HEK293 (cell line): ENCODE results near the gene UBR4.

Experiments
- CTCF ChIA-PET: fragments of 350-600 bp; formaldehyde crosslinking; extraction: SDS; loops from one replicate; lab custom pipeline; 2021; ENCODE audit warnings: antibody characterized with exemption; lab: Yijun Ruan, JAX
- POLR2A ChIA-PET: fragments of 300-600 bp; formaldehyde crosslinking; extraction: SDS; loops from one replicate; lab custom pipeline; 2020; ENCODE audit warnings: antibody characterized with exemption, inconsistent platforms; lab: Yijun Ruan, JAX
- H3K27ac ChIP-seq: fragments of 200-500 bp; sonication (Bioruptor generic); 2 replicates; pipeline ENCODE4 v1.5.1; 2014; ENCODE audit warnings: low read depth, low read length, control low read depth, inconsistent platforms; ENCODE audit errors: extremely low read depth
- H3K36me3 ChIP-seq, 2 experiments: fragments of 200-500 bp in 1 of 2; sonication (Bioruptor generic) in 1 of 2; 1 replicate in 1 of 2; 2 replicates in 1 of 2; pipeline ENCODE4 v1.5.1; 2014 to 2017; ENCODE audit warnings: inconsistent platforms in 2 of 2, low read length in 2 of 2; ENCODE audit not compliant: control insufficient read depth in 2 of 2, insufficient read depth in 1 of 2
- H3K4me1 ChIP-seq: fragments of 200-500 bp; sonication (Bioruptor generic); 2 replicates; pipeline ENCODE4 v1.5.1; 2014; ENCODE audit warnings: mild to moderate bottlenecking, low read length, inconsistent platforms; ENCODE audit not compliant: control insufficient read depth, insufficient read depth
- H3K4me3 ChIP-seq: 2 replicates; pipeline ENCODE4 v1.5.1; 2011; ENCODE audit warnings: low read depth, mild to moderate bottlenecking, control low read depth, low read length, moderate library complexity
- H3K9me3 ChIP-seq: fragments of 200-500 bp; sonication (Bioruptor generic); 2 replicates; pipeline ENCODE4 v1.5.1; 2014; ENCODE audit warnings: low read depth, low read length, inconsistent platforms; ENCODE audit not compliant: control insufficient read depth, insufficient read depth
- BCL11B ChIP-seq: fragments of 450-650 bp; formaldehyde crosslinking; IDR thresholded peaks from 2 replicates; pipeline ENCODE4 v1.5.1; 2016; ENCODE audit warnings: low read depth, missing biosample characterization, missing genetic modification characterization
- GLIS1 ChIP-seq: fragments of 450-650 bp; formaldehyde crosslinking; IDR thresholded peaks from 2 replicates; pipeline ENCODE4 v1.5.1; 2016; ENCODE audit warnings: missing biosample characterization, missing genetic modification characterization
- SALL2 ChIP-seq: fragments of 450-650 bp; formaldehyde crosslinking; IDR thresholded peaks from 2 replicates; pipeline ENCODE4 v1.5.0; 2017; ENCODE audit warnings: missing biosample characterization, mild to moderate bottlenecking, missing genetic modification characterization, borderline replicate concordance
- ZBTB49 ChIP-seq: fragments of 450-650 bp; formaldehyde crosslinking; IDR thresholded peaks from 2 replicates; pipeline ENCODE4 v1.5.1; 2016; ENCODE audit warnings: missing biosample characterization, missing genetic modification characterization, low read depth
- ZFP69B ChIP-seq: fragments of 450-650 bp; formaldehyde crosslinking; IDR thresholded peaks from 2 replicates; pipeline ENCODE4 v1.5.1; 2016; ENCODE audit warnings: missing biosample characterization, missing genetic modification characterization
- ZNF157 ChIP-seq: fragments of 450-650 bp; formaldehyde crosslinking; IDR thresholded peaks from 2 replicates; pipeline ENCODE4 v1.5.1; 2016; ENCODE audit warnings: missing biosample characterization, missing genetic modification characterization
- ZNF280D ChIP-seq: fragments of 450-650 bp; formaldehyde crosslinking; IDR thresholded peaks from 2 replicates; pipeline ENCODE4 v1.5.1; 2016; ENCODE audit warnings: missing biosample characterization, missing genetic modification characterization
- ZNF544 ChIP-seq: fragments of 450-650 bp; formaldehyde crosslinking; IDR thresholded peaks from 2 replicates; pipeline ENCODE4 v1.5.0; 2017; ENCODE audit warnings: missing biosample characterization, missing genetic modification characterization
- ZNF629 ChIP-seq: fragments of 450-650 bp; formaldehyde crosslinking; IDR thresholded peaks from 2 replicates; pipeline ENCODE4 v1.5.1; 2017; ENCODE audit warnings: missing biosample characterization, missing genetic modification characterization
- ZNF654 ChIP-seq: fragments of 450-650 bp; formaldehyde crosslinking; IDR thresholded peaks from 2 replicates; pipeline ENCODE4 v1.5.1; 2016; ENCODE audit warnings: low read depth, missing biosample characterization, missing genetic modification characterization
- ZNF776 ChIP-seq: fragments of 450-650 bp; formaldehyde crosslinking; IDR thresholded peaks from 2 replicates; pipeline ENCODE4 v1.5.0; 2017; ENCODE audit warnings: missing biosample characterization, missing genetic modification characterization, borderline replicate concordance
- ZSCAN18 ChIP-seq: fragments of 450-650 bp; formaldehyde crosslinking; IDR thresholded peaks from 2 replicates; pipeline ENCODE4 v1.5.1; 2016; ENCODE audit warnings: missing biosample characterization, missing genetic modification characterization
- TF ChIP-seq, protein P1 (sequence below): fragments of 450-650 bp; formaldehyde crosslinking; IDR thresholded peaks from 2 replicates; pipeline ENCODE4 v1.5.1; 2017; ENCODE audit warnings: missing biosample characterization, missing genetic modification characterization

Gene UBR4

DNA sequence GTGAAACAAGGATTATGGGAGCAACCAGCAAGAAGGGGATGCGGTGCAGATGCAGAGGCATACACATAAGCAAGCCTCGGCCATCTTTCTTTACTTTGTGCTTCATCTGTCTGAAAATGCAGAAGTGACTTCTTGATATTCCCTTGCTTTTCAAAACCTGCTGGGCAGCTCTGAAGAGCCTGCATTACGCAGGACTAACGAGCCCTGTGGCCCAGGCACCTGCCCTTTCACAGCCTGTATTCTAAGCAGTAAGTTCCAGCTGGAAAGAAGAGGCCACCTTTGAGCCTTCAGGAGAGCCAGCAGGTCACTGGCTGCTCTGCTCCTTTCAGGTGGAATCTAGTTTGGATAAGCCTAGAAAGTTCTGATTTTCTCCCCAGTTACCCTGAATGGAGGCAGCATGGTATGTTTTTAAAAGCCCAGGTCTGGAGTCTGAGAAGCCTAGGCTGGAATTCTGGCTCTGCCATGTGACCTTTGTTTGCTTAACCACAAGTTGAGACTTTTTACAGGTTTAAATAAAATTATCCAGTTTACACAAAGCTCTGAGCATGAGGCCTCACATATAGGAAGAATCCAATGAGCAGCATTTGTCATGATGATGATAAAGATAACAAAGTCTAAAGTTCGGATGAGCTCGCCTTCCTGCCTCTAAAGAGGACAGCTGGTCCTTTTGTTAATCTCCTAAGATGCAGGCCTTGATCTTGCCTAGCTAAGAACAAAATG, 122.9 kb downstream of the UBR4 start:
- TF ChIP-seq, protein P1, sequence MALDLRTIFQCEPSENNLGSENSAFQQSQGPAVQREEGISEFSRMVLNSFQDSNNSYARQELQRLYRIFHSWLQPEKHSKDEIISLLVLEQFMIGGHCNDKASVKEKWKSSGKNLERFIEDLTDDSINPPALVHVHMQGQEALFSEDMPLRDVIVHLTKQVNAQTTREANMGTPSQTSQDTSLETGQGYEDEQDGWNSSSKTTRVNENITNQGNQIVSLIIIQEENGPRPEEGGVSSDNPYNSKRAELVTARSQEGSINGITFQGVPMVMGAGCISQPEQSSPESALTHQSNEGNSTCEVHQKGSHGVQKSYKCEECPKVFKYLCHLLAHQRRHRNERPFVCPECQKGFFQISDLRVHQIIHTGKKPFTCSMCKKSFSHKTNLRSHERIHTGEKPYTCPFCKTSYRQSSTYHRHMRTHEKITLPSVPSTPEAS (tag by site-specific recombination) = no peak
- TF ChIP-seq ZNF544 (tag by site-specific recombination) = no peak
- peak; percentile 75 for TF ChIP-seq GLIS1 (tag by site-specific recombination)
- Histone ChIP-seq H3K9me3 (no peaks in the 10 kb centered on the region), H3K27ac (no peak overlapping the region), H3K4me3 (no peak overlapping the region), H3K4me1 (no peaks in the 10 kb centered on the region), H3K36me3 (peaks cover 21 to 99% of the 10 kb centered on the region in 2 experiments)
- ChIA-PET POLR2A (no interaction called here), CTCF (interaction anchor here (0.7 to 1.3 kb wide), 3 partner anchors 9 to 180 kb away, joined by 3 to 6 read pairs (median 4); no protein-coding TSS in a partner anchor)

GRCh38 chr1:19086176-19086875, 123.7 kb downstream of the UBR4 start:
- H3K27ac ChIP-seq = no peak overlapping the region
- peaks cover 12 to 99% of the 10 kb centered on the region in 2 experiments; a peak in 2 of 3 replicates for H3K36me3 ChIP-seq
- POLR2A ChIA-PET = no interaction called here

More at GRCh38 chr1:19086176-19086875, 123.7 kb downstream of the UBR4 start:
- CTCF ChIA-PET = interaction anchor here (0.8 to 3.4 kb wide), 2 partner anchors 174 to 180 kb away, joined by 3 to 17 read pairs; no protein-coding TSS in a partner anchor
- H3K4me3 ChIP-seq = no peak overlapping the region
- TF ChIP-seq ZNF280D (tag by site-specific recombination) (no peak), ZNF654 (tag by site-specific recombination) (no peak), ZNF157 (tag by site-specific recombination) (no peak), ZBTB49 (tag by site-specific recombination) (no peak), BCL11B (no peak), ZNF629 (tag by site-specific recombination) (no peak), ZFP69B (tag by site-specific recombination) (no peak), SALL2 (tag by site-specific recombination) (no peak), ZNF776 (tag by site-specific recombination) (no peak), ZSCAN18 (no peak)
- TF ChIP-seq, all 188 proteins: peak for 0
- no peaks in the 10 kb centered on the region for H3K9me3 ChIP-seq
- H3K4me1 ChIP-seq = no peaks in the 10 kb centered on the region
